K562 (cell line): ENCODE data around the gene ELF2. TPM values are rescaled to one million over a fixed set of nuclear protein-coding genes. Genes with fewer than 3 reads are reported as not detected.
A peak's percentile ranks its signal among the peaks of the same experiment; 100 is the strongest.

ENCODE experiments used
- ATAC-seq: fragments of 200-7000 bp; cut with Tn5 transposase; 3 replicates; pipeline ENCODE4 v1.9.1; 2020; ENCODE audit warnings: moderate library complexity
- BruUV-seq: library from RNA; stranded (reverse); fragments of 400-500 nt; replicated peaks from 2 replicates; lab custom pipeline; 2021; lab: Mats Ljungman, UMichigan
- CTCF ChIA-PET: fragments of 300-600 bp; formaldehyde crosslinking; extraction: SDS; loops from one replicate; lab custom pipeline; 2021; ENCODE audit warnings: low intra/inter-chr PET ratio; lab: Yijun Ruan, JAX
- POLR2A ChIA-PET: fragments of 300-600, 350-650 bp; sonication (Branson Sonifier 250); formaldehyde crosslinking; extraction: SDS; loops from one replicate; lab custom pipeline; 2021; ENCODE audit warnings: antibody characterized with exemption, inconsistent platforms; lab: Yijun Ruan, JAX
- DNase-seq, 4 experiments: peaks; one replicate each; pipeline versions ENCODE4 v3.0.0 to v3.0.0-alpha.2; 2011 to 2018; ENCODE audit warnings: low spot score in 3 of 4, mixed read lengths in 3 of 4; ENCODE audit errors: extremely low read depth in 1 of 4
- FAIRE-seq: peaks from 2 replicates; lab custom pipeline; 2011; peaks lifted over from hg19 to GRCh38; lab: Jason Lieb, UNC
- H2AFZ ChIP-seq: 2 replicates; pipeline ENCODE4 v1.6.0; 2011; ENCODE audit warnings: low read depth, low read length, control low read depth, inconsistent platforms
- H3K27ac ChIP-seq: fragments of 200-600 bp; 3 replicates; pipeline ENCODE4 v1.8.0; 2011; ENCODE audit warnings: low read depth, mild to moderate bottlenecking, control low read depth, inconsistent platforms, low read length, moderate library complexity, mixed read lengths; ENCODE audit errors: extremely low read depth
- H3K27me3 ChIP-seq, 2 experiments: fragments of 300-600 bp in 1 of 2; 2 replicates in 1 of 2; 3 replicates in 1 of 2; pipeline versions ENCODE4 v1.6.0 to v1.8.0; 2011; ENCODE audit warnings: inconsistent platforms in 2 of 2, low read length in 2 of 2, mild to moderate bottlenecking in 1 of 2, mixed read lengths in 1 of 2, moderate library complexity in 1 of 2; ENCODE audit not compliant: control insufficient read depth in 2 of 2, insufficient read depth in 2 of 2
- H3K36me3 ChIP-seq: fragments of 300-600 bp; 3 replicates; pipeline ENCODE4 v1.8.0; 2011; ENCODE audit warnings: mild to moderate bottlenecking, low read length, inconsistent platforms; ENCODE audit not compliant: control insufficient read depth, insufficient read depth
- H3K4me1 ChIP-seq, 2 experiments: fragments of 200-600 bp in 1 of 2; replicated peaks in 1 of 2; 2 replicates in 1 of 2; 3 replicates in 1 of 2; pipeline versions ENCODE4 v1.5.1 to v1.8.0; 2011; ENCODE audit warnings: inconsistent platforms in 2 of 2, low read length in 2 of 2, mild to moderate bottlenecking in 1 of 2, mixed read lengths in 1 of 2, moderate library complexity in 1 of 2; ENCODE audit not compliant: control insufficient read depth in 2 of 2, insufficient read depth in 2 of 2
- H3K4me2 ChIP-seq: 2 replicates; pipeline ENCODE4 v1.6.1; 2011; ENCODE audit warnings: low read length, control low read depth, inconsistent platforms, mixed read lengths; ENCODE audit not compliant: insufficient read depth
- H3K4me3 ChIP-seq: fragments of 200-600 bp; sonication (generic), shearing (Covaris generic); 2 replicates; pipeline ENCODE4 v1.5.1; 2016; ENCODE audit warnings: control low read depth, inconsistent platforms
- H3K79me2 ChIP-seq: fragments of 200-600 bp; 3 replicates; pipeline ENCODE4 v1.8.0; 2011; ENCODE audit warnings: low read length, inconsistent platforms; ENCODE audit not compliant: control insufficient read depth, insufficient read depth
- H3K9ac ChIP-seq, 2 experiments: 2 replicates each; pipeline versions ENCODE4 v1.6.0 to v1.6.1; 2011; ENCODE audit warnings: low read depth in 2 of 2, low read length in 2 of 2, control low read depth in 1 of 2, inconsistent platforms in 1 of 2, mild to moderate bottlenecking in 1 of 2, mixed read lengths in 1 of 2; ENCODE audit not compliant: insufficient read depth in 1 of 2
- H3K9me1 ChIP-seq: one replicate; pipeline ENCODE4 v1.6.0; 2011; ENCODE audit warnings: inconsistent platforms, mild to moderate bottlenecking, low read length, moderate library complexity; ENCODE audit not compliant: control insufficient read depth, insufficient read depth
- H3K9me3 ChIP-seq: replicated peaks from 2 replicates; pipeline ENCODE4 v1.5.1; 2011; ENCODE audit warnings: low read depth, low read length, inconsistent platforms; ENCODE audit not compliant: control insufficient read depth, insufficient read depth
- H4K20me1 ChIP-seq: replicated peaks from 2 replicates; pipeline ENCODE4 v1.6.1; 2011; ENCODE audit warnings: low read length, inconsistent platforms, mixed read lengths; ENCODE audit not compliant: control insufficient read depth, insufficient read depth
- MEIS2 ChIP-seq: fragments of 450-650 bp; IDR thresholded peaks from 2 replicates; pipeline ENCODE4 v1.6.1; 2014; ENCODE audit warnings: mild to moderate bottlenecking; ENCODE audit not compliant: partially characterized antibody
- PKNOX1 ChIP-seq: fragments of 450-650 bp; IDR thresholded peaks from 2 replicates; pipeline ENCODE4 v1.6.1; 2016
- WGBS: fragments of 100-300 bp; shearing (Covaris generic); methylation state at CpG from one replicate; pipeline ENCODE4 v1.1.6; 2016; ENCODE audit warnings: low coverage, mixed read lengths; ENCODE audit not compliant: insufficient coverage; ENCODE audit errors: missing lambda C conversion rate; 5-methylcytosine and 5-hydroxymethylcytosine counted together
- in situ Hi-C: fragments of 300-500 bp; cut with MboI; formaldehyde crosslinking; loops from 4 replicates; pipeline ENCODE4 v1.15.0; 2018; ENCODE audit warnings: inconsistent platforms, mixed read lengths
- intact Hi-C: fragments of 100-400 bp; cut with micrococcal nuclease; formaldehyde crosslinking; loops from 2 replicates; pipeline ENCODE4 v1.14.2; 2022
- polyA plus RNA-seq, 8 experiments: library from polyadenylated mRNA; depleted of rRNA in 4 of 8; stranded (reverse) in 5 of 8; unstranded in 3 of 8; fragments of >200 nt; fragmentation: Nextera tagmentation in 2 of 8; fragmentation: Illumina TruSeq in 1 of 8; extraction: Ambion mirVana in 2 of 8; extraction: Trizol in 1 of 8; gene quantifications; 2 replicates each; pipeline versions ENCODE4 v1.2.1 to v1.2.3, GENCODE V29; 2011 to 2014; ENCODE audit warnings: inconsistent platforms in 1 of 8, missing spikeins in 1 of 8
- total RNA-seq, 7 experiments: library from RNA; depleted of rRNA in 6 of 7; stranded (reverse); fragments of >200 nt in 6 of 7; fragmentation: Illumina TruSeq in 2 of 7; extraction: Trizol in 2 of 7; gene quantifications; 2 replicates each; pipeline versions ENCODE4 v1.2.1 to v1.2.3, GENCODE V29; 2011 to 2021; ENCODE audit warnings: low replicate concordance in 1 of 7
- TF ChIP-seq, protein P1 (sequence below), 2 experiments: fragments of 450-650 bp in 1 of 2; sonication (generic) in 1 of 2; formaldehyde crosslinking in 1 of 2; IDR thresholded peaks in 1 of 2; conservative IDR thresholded peaks in 1 of 2; 2 replicates each; pipeline versions ENCODE4 v1.6.1 to v1.8.1; 2016 to 2023; ENCODE audit warnings: mild to moderate bottlenecking in 2 of 2, moderate library complexity in 2 of 2, inconsistent platforms in 1 of 2, missing genetic modification reagents in 1 of 2

Gene ELF2
- total and polyA plus RNA-seq, 9 of the 15 experiments (the other 6 are each of a cell fraction or from before 2014, with no cell fraction given) = 9.4 to 58.7 (median 41.6) TPM

DNA sequence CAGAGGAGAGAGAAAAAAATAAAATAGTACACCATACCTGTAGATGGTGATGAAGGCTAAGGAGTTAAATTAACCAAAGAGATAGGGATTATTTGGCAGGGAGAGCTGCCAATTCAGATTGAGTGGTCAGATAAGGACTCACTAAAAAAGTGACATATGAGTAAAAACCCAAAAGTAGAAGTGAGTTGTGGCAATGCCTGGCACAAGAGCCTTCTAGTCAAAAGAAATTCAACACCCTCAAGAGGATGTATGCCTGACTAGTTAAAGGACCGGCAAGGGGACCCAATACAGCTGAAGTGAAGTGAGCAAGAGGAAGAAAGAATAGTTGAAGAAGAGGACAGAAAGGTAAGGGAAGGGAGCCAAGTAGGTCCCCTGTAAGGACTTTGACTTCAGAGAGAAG, 34.9 kb downstream of the ELF2 start:
- Histone ChIP-seq H3K9me3 (peaks cover 4% of the 10 kb centered on the region; the same call in 1 of the 2 replicates), H3K9ac (no peak overlapping the region), H3K36me3 (peaks cover 8% of the 10 kb centered on the region; the same call in 1 of the 3 replicates), H4K20me1 (peaks cover 6% of the 10 kb centered on the region; the same call in 1 of the 2 replicates), H3K4me2 (no peak overlapping the region), H3K27me3 (no peaks in the 10 kb centered on the region), H3K4me1 (peaks cover 8 to 12% of the 10 kb centered on the region in 2 experiments; a peak in 3 of 5 replicates), H3K27ac (no peak overlapping the region), H3K4me3 (no peak overlapping the region), H2AFZ (no peak overlapping the region), H3K9me1 (no peaks in the 10 kb centered on the region), H3K79me2 (peaks cover 79% of the 10 kb centered on the region)
- in situ Hi-C loops = no loop called here
- no peak for DNase-seq
- CTCF ChIA-PET = no interaction called here
- POLR2A ChIA-PET = interaction anchor here (0.8 to 1.7 kb wide), 2 partner anchors 12 to 17 kb away, joined by 4 to 11 read pairs; no protein-coding TSS in a partner anchor
- WGBS = 36% methylated on average over 1 of the region's 1 CpG
- BruUV-seq = no TSS peak
- TF ChIP-seq, protein P1, sequence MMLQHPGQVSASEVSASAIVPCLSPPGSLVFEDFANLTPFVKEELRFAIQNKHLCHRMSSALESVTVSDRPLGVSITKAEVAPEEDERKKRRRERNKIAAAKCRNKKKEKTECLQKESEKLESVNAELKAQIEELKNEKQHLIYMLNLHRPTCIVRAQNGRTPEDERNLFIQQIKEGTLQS (IDR thresholded peaks at IDR 0.05) = no peak
- TF ChIP-seq, protein P1 (CRISPR knock-in tag; conservative IDR thresholded peaks at IDR 0.05) = no peak
- TF ChIP-seq MEIS2 (peak; percentile 27), PKNOX1 (peak; percentile 33; the same call in 1 of the 2 replicates)
- intact Hi-C loops = no loop called here
- no peak for ATAC-seq
- FAIRE-seq = no peak
